Measurements from ENCODE around the gene LEFTY2.

- TF ChIP-seq EZH2 (IDR thresholded peaks at IDR 0.05; ENCODE audit: borderline replicate concordance, low read length) (no peak), CTCF (IDR thresholded peaks at IDR 0.05; ENCODE audit: low read length) (no peak)
Observed at GRCh38 chr1:225909477-225909876, 31.5 kb downstream of the LEFTY2 start.

All from OCI-LY1 (cell line).